GM12878 (cell line): ENCODE results near the gene TRAF3IP1. TPM values are rescaled to one million over a fixed set of nuclear protein-coding genes. Genes with fewer than 3 reads are reported as not detected.

ENCODE experiments used
- BACH1 ChIP-seq: fragments of 450-650 bp; IDR thresholded peaks from 2 replicates; pipeline ENCODE4 v1.6.1; 2017; ENCODE audit warnings: mild to moderate bottlenecking, borderline replicate concordance
- CEBPZ ChIP-seq: fragments of 150-350 bp; IDR thresholded peaks from 2 replicates; pipeline ENCODE4 v1.6.1; 2016; ENCODE audit warnings: low read depth, low read length
- CREB1 ChIP-seq: IDR thresholded peaks from 2 replicates; pipeline ENCODE4 v1.6.1; 2012; ENCODE audit warnings: low read depth, mild to moderate bottlenecking, inconsistent platforms
- CREM ChIP-seq: IDR thresholded peaks from 2 replicates; pipeline ENCODE4 v1.6.1; 2014; ENCODE audit warnings: antibody characterized with exemption, low read depth
- CUX1 ChIP-seq: IDR thresholded peaks from 2 replicates; pipeline ENCODE4 v1.6.1; 2012; ENCODE audit warnings: improper control_type of control experiment, low read depth, low read length; ENCODE audit not compliant: insufficient replicate concordance
- ELK1 ChIP-seq: IDR thresholded peaks from 2 replicates; pipeline ENCODE4 v1.6.1; 2012; ENCODE audit warnings: low read depth, low read length, improper control_type of control experiment
- ESRRA ChIP-seq: IDR thresholded peaks from 2 replicates; pipeline ENCODE4 v1.6.1; 2012; ENCODE audit warnings: mild to moderate bottlenecking, low read length, improper control_type of control experiment
- IRF5 ChIP-seq: fragments of 450-650 bp; IDR thresholded peaks from 2 replicates; pipeline ENCODE4 v1.6.1; 2017; ENCODE audit warnings: borderline replicate concordance
- LARP7 ChIP-seq: fragments of 450-650 bp; IDR thresholded peaks from 2 replicates; pipeline ENCODE4 v1.6.1; 2017; ENCODE audit warnings: mild to moderate bottlenecking
- MTA3 ChIP-seq: IDR thresholded peaks from 2 replicates; pipeline ENCODE4 v1.6.1; 2012; ENCODE audit warnings: low read length, inconsistent platforms, borderline replicate concordance
- MYC ChIP-seq: IDR thresholded peaks from 2 replicates; pipeline ENCODE4 v1.6.1; 2011; ENCODE audit warnings: mild to moderate bottlenecking, low read length, moderate library complexity, inconsistent platforms; ENCODE audit not compliant: insufficient read depth, insufficient replicate concordance, insufficient read length, severe bottlenecking
- POLR2A ChIP-seq: IDR thresholded peaks from 2 replicates; pipeline ENCODE4 v1.6.1; 2011; ENCODE audit warnings: low read depth, mild to moderate bottlenecking, low read length
- RAD51 ChIP-seq: fragments of 450-650 bp; IDR thresholded peaks from 2 replicates; pipeline ENCODE4 v1.6.1; 2016; ENCODE audit warnings: moderate library complexity, mild to moderate bottlenecking, inconsistent platforms
- SIN3A ChIP-seq: IDR thresholded peaks from 2 replicates; pipeline ENCODE4 v1.6.1; 2012; ENCODE audit warnings: low read depth, low read length, improper control_type of control experiment
- SMAD5 ChIP-seq: IDR thresholded peaks from 2 replicates; pipeline ENCODE4 v1.6.1; 2016; ENCODE audit warnings: antibody characterized with exemption, low read depth
- SRF ChIP-seq, 2 experiments: IDR thresholded peaks; 2 replicates each; pipeline ENCODE4 v1.6.1; 2011; ENCODE audit warnings: low read depth in 2 of 2, low read length in 2 of 2, mild to moderate bottlenecking in 1 of 2, moderate library complexity in 1 of 2
- WRNIP1 ChIP-seq: IDR thresholded peaks from 2 replicates; pipeline ENCODE4 v1.6.1; 2011; ENCODE audit warnings: low read depth, low read length, improper control_type of control experiment, borderline replicate concordance
- ZNF24 ChIP-seq: fragments of 450-650 bp; IDR thresholded peaks from 2 replicates; pipeline ENCODE4 v1.6.1; 2017; ENCODE audit warnings: antibody characterized with exemption, mild to moderate bottlenecking
- ZNF274 ChIP-seq: IDR thresholded peaks from one replicate; pipeline ENCODE4 v1.8.0; 2011; ENCODE audit not compliant: insufficient read length, insufficient read depth
- polyA plus RNA-seq, 11 experiments: library from polyadenylated mRNA; depleted of rRNA in 4 of 11; unstranded in 6 of 11; stranded (reverse) in 5 of 11; fragments of >200 nt; fragmentation: Nextera tagmentation in 4 of 11; fragmentation: Illumina TruSeq in 1 of 11; extraction: Ambion mirVana in 4 of 11; extraction: Trizol in 1 of 11; gene quantifications; 1 replicate in 1 of 11; 2 replicates in 10 of 11; pipeline versions ENCODE4 v1.2.1 to v1.2.3, GENCODE V29; 2011 to 2016; ENCODE audit warnings: inconsistent platforms in 2 of 11, missing spikeins in 2 of 11, low read depth in 1 of 11
- total RNA-seq, 4 experiments: library from RNA; depleted of rRNA in 3 of 4; stranded (reverse); fragments of >200 nt in 3 of 4; fragmentation: Illumina TruSeq in 1 of 4; extraction: Trizol in 1 of 4; gene quantifications; 2 replicates each; pipeline versions ENCODE4 v1.2.1 to v1.2.3, GENCODE V29; 2013 to 2021

The TRAF3IP1 gene
- total and polyA plus RNA-seq, 10 of the 15 experiments (the other 5 are each of a cell fraction or from before 2014, with no cell fraction given), result 1.6 to 7.5 (median 3.6) TPM

- TF ChIP-seq IRF5 (no peak), CUX1 (no peak), POLR2A (peak; percentile 85), CREB1 (peak; percentile 93), SIN3A (peak; percentile 73), BACH1 (peak; percentile 72), MTA3 (no peak), SRF (IDR thresholded peaks at IDR 0.05; ENCODE audit: low read depth in 2 of 2, low read length in 2 of 2) (0 out of 4 replicates have a peak, but pooled peaks of 1 of the 2 experiments have one; percentile 9), LARP7 (peak; percentile 91), ELK1 (peak; percentile 79), WRNIP1 (no peak), ZNF274 (no peak), ESRRA (no peak), RAD51 (peak; percentile 76), SMAD5 (no peak), ZNF24 (peak; percentile 98), CREM (peak; percentile 86), MYC (peak; percentile 89), CEBPZ (no peak)
Observed at GRCh38 chr2:238288650-238289573, 31.4 kb upstream of the TRAF3IP1 start (continued).
